CD4-positive, alpha-beta memory T cell (primary cell): ENCODE results near the gene TUBGCP3. TPM values are rescaled to one million over a fixed set of nuclear protein-coding genes. Genes with fewer than 3 reads are reported as not detected.

ENCODE experiments used
- CTCF ChIA-PET: fragments of 350-600 bp; sonication (Branson Sonifier 250); formaldehyde crosslinking; loops from one replicate; lab custom pipeline; 2021; ENCODE audit warnings: inconsistent platforms; ENCODE audit not compliant: partially characterized antibody; lab: Charles Lee
- POLR2A ChIA-PET: fragments of 350-600 bp; sonication (Branson Sonifier 250); formaldehyde crosslinking; loops from one replicate; lab custom pipeline; 2021; ENCODE audit not compliant: partially characterized antibody; lab: Charles Lee
- DNase-seq, 5 donors: peaks; one replicate each; pipeline versions ENCODE4 v3.0.0 to v3.0.0-alpha.2; 2020 to 2022; ENCODE audit warnings: mixed read lengths in 1 of 5
- H3K27ac ChIP-seq: one replicate; pipeline ENCODE4 v1.7.0; 2013; ENCODE audit warnings: low read depth, low read length
- H3K27me3 ChIP-seq: 2 replicates; pipeline ENCODE4 v1.7.0; 2013; ENCODE audit warnings: mild to moderate bottlenecking, low read length, moderate library complexity; ENCODE audit not compliant: insufficient read depth
- H3K36me3 ChIP-seq: 2 replicates; pipeline ENCODE4 v1.7.0; 2013; ENCODE audit warnings: mild to moderate bottlenecking, low read length, moderate library complexity; ENCODE audit not compliant: insufficient read depth
- H3K4me1 ChIP-seq: 2 replicates; pipeline ENCODE4 v1.7.0; 2013; ENCODE audit warnings: mild to moderate bottlenecking, low read length, moderate library complexity; ENCODE audit not compliant: insufficient read depth
- H3K4me3 ChIP-seq, 2 donors: one replicate each; pipeline ENCODE4 v1.7.0; 2013; ENCODE audit warnings: low read length in 2 of 2, mild to moderate bottlenecking in 1 of 2
- H3K9me3 ChIP-seq, 2 donors: one replicate each; pipeline ENCODE4 v1.7.0; 2013; ENCODE audit warnings: low read length in 2 of 2, control low read depth in 1 of 2; ENCODE audit not compliant: control insufficient read depth in 1 of 2
- H3K27ac Mint-ChIP-seq, 7 donors: one replicate each; pipeline ENCODE4 v1.8.0; 2020 to 2021; ENCODE audit warnings: mixed read lengths in 7 of 7, mild to moderate bottlenecking in 6 of 7, inconsistent platforms in 3 of 7, moderate library complexity in 3 of 7
- H3K27me3 Mint-ChIP-seq, 2 donors: one replicate each; pipeline ENCODE4 v1.8.0; 2020 to 2021; ENCODE audit warnings: mixed read lengths in 2 of 2
- H3K36me3 Mint-ChIP-seq, 2 donors: one replicate each; pipeline ENCODE4 v1.8.0; 2020 to 2021; ENCODE audit warnings: mixed read lengths in 2 of 2, inconsistent platforms in 1 of 2, mild to moderate bottlenecking in 1 of 2
- H3K4me1 Mint-ChIP-seq, 4 donors: one replicate each; pipeline ENCODE4 v1.8.0; 2020 to 2021; ENCODE audit warnings: mixed read lengths in 4 of 4, mild to moderate bottlenecking in 1 of 4
- H3K4me3 Mint-ChIP-seq, 8 donors: one replicate each; pipeline ENCODE4 v1.8.0; 2020 to 2021; ENCODE audit warnings: mixed read lengths in 8 of 8, mild to moderate bottlenecking in 7 of 8, moderate library complexity in 6 of 8, inconsistent platforms in 3 of 8
- H3K9me3 Mint-ChIP-seq, 8 donors: one replicate each; pipeline ENCODE4 v1.8.0; 2020 to 2021; ENCODE audit warnings: mixed read lengths in 8 of 8, mild to moderate bottlenecking in 5 of 8, inconsistent platforms in 3 of 8, moderate library complexity in 1 of 8
- intact Hi-C: fragments of 100-400 bp; cut with micrococcal nuclease; formaldehyde crosslinking; loops from one replicate; pipeline ENCODE4 v1.15.1; 2023
- polyA plus RNA-seq, 2 donors: library from polyadenylated mRNA; unstranded; fragments of 300-500 nt; fragmentation: Illumina TruSeq; gene quantifications; one replicate each; pipeline ENCODE4 v1.2.3, GENCODE V29; 2021
- total RNA-seq, 2 experiments: library from RNA; stranded (reverse); gene quantifications; one replicate each; pipeline ENCODE4 v1.2.3, GENCODE V29; 2021

The TUBGCP3 gene
- total and polyA plus RNA-seq, 4 experiments from 2014 or later = 13.1 to 43.7 (median 29.1) TPM

DNA sequence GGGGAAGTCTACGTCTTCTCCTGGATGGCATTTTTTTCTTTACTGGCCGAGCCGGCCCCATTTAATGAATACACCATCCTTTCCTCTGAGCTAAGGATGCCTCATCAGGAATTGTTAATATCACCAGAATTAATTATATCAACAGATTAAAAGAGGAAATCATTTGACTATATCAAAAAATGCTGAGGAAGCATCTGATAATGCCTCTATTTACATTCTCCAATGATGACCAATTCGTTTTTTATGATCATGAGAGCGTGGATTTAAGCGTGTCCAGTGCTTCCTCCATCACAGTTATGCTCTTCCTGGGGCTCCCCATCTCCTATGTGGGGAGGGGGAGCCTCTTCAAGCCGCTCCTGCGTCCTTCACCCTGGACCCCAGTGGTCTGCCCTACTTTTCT, 58.7 kb downstream of the TUBGCP3 start:
- Histone ChIP-seq H3K4me3 (no peak overlapping the region), H3K4me1 (no peaks in the 10 kb centered on the region), H3K27me3 (no peaks in the 10 kb centered on the region), H3K36me3 (no peaks in the 10 kb centered on the region), H3K27ac (no peak overlapping the region), H3K9me3 (no peaks in the 10 kb centered on the region)
- Mint-ChIP-seq H3K9me3 (no peaks in the 10 kb centered on the region), H3K36me3 (peaks cover 0 to 4% of the 10 kb centered on the region in 2 donors), H3K27me3 (no peaks in the 10 kb centered on the region), H3K27ac (no peak overlapping the region), H3K4me1 (peaks cover 0 to 9% (median 1%) of the 10 kb centered on the region in 4 donors), H3K4me3 (no peak overlapping the region)
- intact Hi-C loops = loop anchor here (10.0 kb wide), 1 partner anchor 76 kb away; no protein-coding TSS in a partner anchor
- CTCF ChIA-PET = no interaction called here
- POLR2A ChIA-PET = no interaction called here
- DNase-seq = no peak

DNA sequence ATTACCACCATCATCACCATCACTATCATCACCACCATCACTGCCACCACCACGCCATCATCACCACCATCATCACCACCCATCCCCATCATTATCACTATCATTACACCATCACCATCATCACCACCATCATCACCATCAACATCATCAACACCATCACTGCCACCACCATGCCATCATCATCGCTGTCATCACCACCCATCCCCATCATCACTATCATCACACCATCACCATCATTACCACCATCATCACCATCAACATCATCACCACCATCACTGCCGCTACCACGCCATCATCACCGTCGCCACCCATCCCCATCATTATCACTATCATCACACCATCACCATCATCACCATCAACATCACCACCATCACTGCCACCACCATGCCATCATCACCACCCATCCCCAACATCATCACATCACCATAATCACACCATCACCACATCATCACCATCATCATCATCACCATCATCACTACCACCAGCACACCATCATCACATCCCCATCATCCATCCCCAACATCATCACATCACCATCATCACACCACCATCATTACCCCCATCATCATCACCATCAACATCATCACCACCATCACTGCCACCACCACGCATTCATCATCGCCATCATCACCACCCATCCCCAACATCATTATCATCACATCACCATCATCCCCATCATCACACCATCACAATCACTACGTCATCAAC, 61.7 kb downstream of the TUBGCP3 start:
- Mint-ChIP-seq H3K27ac (no peak overlapping the region), H3K4me3 (no peak overlapping the region), H3K4me1 (no peaks in the 10 kb centered on the region), H3K9me3 (no peaks in the 10 kb centered on the region), H3K36me3 (peaks cover 13 to 16% of the 10 kb centered on the region in 2 donors), H3K27me3 (no peaks in the 10 kb centered on the region)
- peak in 1 of 5 donors; percentile 35 for DNase-seq
- Histone ChIP-seq H3K27ac (no peak overlapping the region), H3K27me3 (no peaks in the 10 kb centered on the region), H3K4me1 (no peaks in the 10 kb centered on the region), H3K4me3 (no peak overlapping the region), H3K9me3 (no peaks in the 10 kb centered on the region), H3K36me3 (no peaks in the 10 kb centered on the region)
- CTCF ChIA-PET = no interaction called here
- POLR2A ChIA-PET = no interaction called here
- intact Hi-C loops = loop anchor here (10.0 kb wide), 1 partner anchor 79 kb away; no protein-coding TSS in a partner anchor

DNA sequence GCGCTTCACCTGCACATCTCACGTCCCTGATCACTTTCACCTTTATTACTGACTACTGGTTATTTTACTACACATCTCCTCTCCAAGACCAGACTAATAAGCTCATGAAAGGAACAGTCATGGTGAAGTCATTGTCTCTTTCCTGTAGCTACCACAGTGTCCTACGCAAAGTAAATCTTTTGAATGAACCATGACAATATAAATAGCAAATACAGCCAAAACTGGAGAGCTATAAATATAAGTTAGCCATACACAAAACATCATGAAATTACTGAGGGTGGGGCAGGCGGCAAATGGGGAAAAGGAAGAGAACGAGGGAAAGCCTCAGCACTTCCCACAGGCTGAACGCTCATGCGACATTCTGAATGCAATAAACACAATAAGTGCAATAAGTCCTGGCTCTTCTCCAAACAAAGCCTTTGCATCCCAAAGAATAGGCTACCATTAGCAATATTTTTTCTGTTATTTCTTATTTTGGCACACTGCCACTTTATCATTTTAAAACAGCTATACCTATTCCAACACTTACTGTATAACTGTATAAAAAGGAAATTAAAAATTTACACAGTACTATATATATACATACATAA, 62.5 kb downstream of the TUBGCP3 start:
- Mint-ChIP-seq H3K4me1 (no peaks in the 10 kb centered on the region), H3K9me3 (no peaks in the 10 kb centered on the region), H3K4me3 (no peak overlapping the region), H3K36me3 (peaks cover 19 to 25% of the 10 kb centered on the region in 2 donors), H3K27me3 (no peaks in the 10 kb centered on the region), H3K27ac (no peak overlapping the region)
- Histone ChIP-seq H3K4me3 (no peak overlapping the region), H3K27me3 (no peaks in the 10 kb centered on the region), H3K36me3 (no peaks in the 10 kb centered on the region), H3K9me3 (no peaks in the 10 kb centered on the region), H3K4me1 (no peaks in the 10 kb centered on the region), H3K27ac (no peak overlapping the region)
- CTCF ChIA-PET = no interaction called here
- no peak for DNase-seq
- intact Hi-C loops = loop anchor here (10.0 kb wide), 1 partner anchor 79 kb away; no protein-coding TSS in a partner anchor
- POLR2A ChIA-PET = no interaction called here

DNA sequence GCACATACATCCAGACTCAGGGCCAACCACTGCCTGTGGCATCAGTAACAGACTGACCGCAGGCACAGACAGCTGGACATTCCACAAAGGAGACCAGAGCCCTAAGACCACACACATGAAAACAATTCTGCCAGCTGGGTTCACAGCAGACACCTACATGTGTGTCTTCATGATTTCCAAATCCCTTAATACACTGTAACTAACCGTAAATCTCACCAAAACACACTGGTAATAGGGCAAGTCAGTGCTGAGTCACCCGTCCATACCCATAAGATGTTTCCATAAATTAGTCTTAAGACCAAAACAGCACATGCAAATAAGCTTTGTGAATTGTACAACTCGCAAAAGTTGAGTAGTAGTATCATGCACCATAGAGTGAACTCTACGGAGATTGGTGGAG, 65.4 kb downstream of the TUBGCP3 start:
- CTCF ChIA-PET = no interaction called here
- Histone ChIP-seq H3K4me1 (no peaks in the 10 kb centered on the region), H3K27ac (no peak overlapping the region), H3K9me3 (no peaks in the 10 kb centered on the region), H3K27me3 (no peaks in the 10 kb centered on the region), H3K4me3 (no peak overlapping the region), H3K36me3 (peaks cover 16% of the 10 kb centered on the region)
- intact Hi-C loops = loop anchor here (10.0 kb wide), 1 partner anchor 82 kb away; no protein-coding TSS in a partner anchor
- H3K9me3 Mint-ChIP-seq = no peaks in the 10 kb centered on the region
- peaks cover 26 to 37% of the 10 kb centered on the region in 2 donors for H3K36me3 Mint-ChIP-seq
- H3K4me3 Mint-ChIP-seq = no peak overlapping the region
- no peak overlapping the region for H3K27ac Mint-ChIP-seq
- H3K27me3 Mint-ChIP-seq = no peaks in the 10 kb centered on the region
- no peak for DNase-seq
- POLR2A ChIA-PET = no interaction called here
- H3K4me1 Mint-ChIP-seq = no peaks in the 10 kb centered on the region

DNA sequence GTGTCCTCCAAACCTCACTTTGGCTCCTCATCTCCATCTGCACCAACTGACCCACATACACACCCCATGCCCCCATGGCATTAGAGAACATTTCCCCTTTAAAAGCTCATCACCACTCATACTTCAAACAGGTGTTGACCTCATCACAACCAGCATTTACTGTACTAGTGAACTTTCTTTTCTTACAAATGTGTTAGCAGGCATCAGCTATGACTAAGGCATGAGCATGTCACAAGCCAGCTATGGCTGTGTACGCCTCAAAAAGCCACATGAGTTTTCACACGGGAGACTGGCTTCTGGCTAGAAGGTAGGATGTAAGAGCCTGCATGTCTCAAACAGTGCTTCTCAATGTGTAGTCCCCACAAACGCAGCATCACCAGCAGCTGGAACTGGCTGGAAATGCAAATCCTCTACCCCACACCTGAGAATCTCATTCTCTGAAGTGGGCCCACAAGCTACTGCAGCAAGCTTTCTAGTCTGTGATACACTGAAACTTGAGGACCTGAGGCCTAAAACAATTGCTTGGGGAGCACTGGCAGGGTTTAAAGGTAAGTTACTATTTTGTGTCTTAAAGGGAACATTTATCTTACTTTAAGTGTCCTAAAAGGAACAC, 66.8 kb downstream of the TUBGCP3 start:
- no peaks in the 10 kb centered on the region for H3K4me1 Mint-ChIP-seq
- intact Hi-C loops = loop anchor here (10.0 kb wide), 1 partner anchor 84 kb away; no protein-coding TSS in a partner anchor
- H3K9me3 Mint-ChIP-seq = no peaks in the 10 kb centered on the region
- peak overlapping the region in 2 of 7 donors; percentile 43 to 60 for H3K27ac Mint-ChIP-seq
- H3K4me1 ChIP-seq = no peaks in the 10 kb centered on the region
- H3K27me3 Mint-ChIP-seq = no peaks in the 10 kb centered on the region
- no peak overlapping the region for H3K4me3 ChIP-seq
- no peak for DNase-seq
- CTCF ChIA-PET = no interaction called here
- H3K36me3 Mint-ChIP-seq = peaks cover 30 to 48% of the 10 kb centered on the region in 2 donors
- H3K27ac ChIP-seq = no peak overlapping the region
- no peak overlapping the region for H3K4me3 Mint-ChIP-seq
- H3K27me3 ChIP-seq = no peaks in the 10 kb centered on the region
- H3K36me3 ChIP-seq = peaks cover 16% of the 10 kb centered on the region
- POLR2A ChIA-PET = no interaction called here
- no peaks in the 10 kb centered on the region for H3K9me3 ChIP-seq

DNA sequence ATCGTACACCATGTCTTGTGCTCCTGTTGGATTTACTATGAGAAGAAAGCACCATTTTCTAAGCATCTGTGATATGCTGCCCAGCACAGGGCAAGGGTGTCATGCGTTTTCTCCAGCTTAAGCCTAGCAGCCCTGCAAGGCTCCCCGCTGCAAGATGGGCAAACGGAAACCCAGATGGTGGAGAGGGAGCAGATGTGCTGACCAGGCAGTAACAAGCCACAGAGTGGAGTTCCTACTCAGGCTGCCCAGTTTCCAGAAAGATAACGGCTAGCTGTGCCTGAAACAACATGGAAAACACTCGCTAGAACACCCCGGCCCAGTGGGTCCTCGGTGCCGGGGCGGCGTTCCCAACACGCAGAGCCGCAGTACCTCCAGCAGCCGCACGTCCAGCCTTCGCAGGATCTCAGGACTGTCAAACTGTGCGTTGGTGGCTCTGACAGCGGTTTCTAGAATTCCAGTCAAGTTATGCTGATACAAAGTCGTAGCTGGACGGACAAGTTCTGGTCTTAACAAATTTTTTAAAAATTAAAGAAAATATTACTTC, 68.4 kb downstream of the TUBGCP3 start:
- no peak overlapping the region for H3K27ac ChIP-seq
- H3K4me1 ChIP-seq = no peaks in the 10 kb centered on the region
- no peaks in the 10 kb centered on the region for H3K27me3 Mint-ChIP-seq
- H3K4me3 Mint-ChIP-seq = no peak overlapping the region
- no peaks in the 10 kb centered on the region for H3K9me3 Mint-ChIP-seq
- ChIA-PET CTCF (interaction anchor here (0.6 kb wide), 1 partner anchor 296 kb away, joined by 4 read pairs; no protein-coding TSS in a partner anchor), POLR2A (no interaction called here)
- intact Hi-C loops = loop anchor here (10.0 kb wide), 1 partner anchor 85 kb away; no protein-coding TSS in a partner anchor
- peaks cover 41 to 60% of the 10 kb centered on the region in 2 donors for H3K36me3 Mint-ChIP-seq
- H3K9me3 ChIP-seq = no peaks in the 10 kb centered on the region
- H3K4me1 Mint-ChIP-seq = no peaks in the 10 kb centered on the region
- H3K27me3 ChIP-seq = no peaks in the 10 kb centered on the region
- no peak overlapping the region for H3K4me3 ChIP-seq
- no peak overlapping the region for H3K27ac Mint-ChIP-seq
- H3K36me3 ChIP-seq = peaks cover 16% of the 10 kb centered on the region
- DNase-seq = no peak

DNA sequence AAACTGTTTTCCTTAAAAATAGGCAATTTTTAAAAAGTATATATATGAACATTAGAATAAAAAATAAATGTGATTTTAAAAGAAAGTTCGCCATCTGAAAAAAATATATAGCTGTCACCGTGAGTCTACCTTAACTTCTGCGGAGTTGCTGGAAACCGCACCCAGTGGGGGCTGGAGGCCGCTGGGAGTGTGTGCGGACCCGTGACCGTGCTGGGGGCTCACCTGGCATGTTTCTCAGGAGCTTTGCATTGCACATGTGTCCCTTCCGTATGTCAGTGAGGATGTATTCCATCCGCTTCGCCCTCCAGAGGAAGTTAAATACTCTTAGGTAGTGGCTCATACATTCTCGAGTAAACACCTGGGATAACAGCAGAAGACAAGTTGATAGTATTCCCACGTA, 71.7 kb downstream of the TUBGCP3 start:
- H3K27me3 Mint-ChIP-seq = no peaks in the 10 kb centered on the region
- no peak overlapping the region for H3K27ac ChIP-seq
- H3K27me3 ChIP-seq = no peaks in the 10 kb centered on the region
- peaks cover 43 to 66% of the 10 kb centered on the region in 2 donors for H3K36me3 Mint-ChIP-seq
- CTCF ChIA-PET = no interaction called here
- H3K9me3 Mint-ChIP-seq = no peaks in the 10 kb centered on the region
- DNase-seq = no peak
- intact Hi-C loops = no loop called here
- H3K4me1 ChIP-seq = no peaks in the 10 kb centered on the region
- H3K36me3 ChIP-seq = peaks cover 25% of the 10 kb centered on the region
- no peak overlapping the region for H3K4me3 Mint-ChIP-seq
- no peaks in the 10 kb centered on the region for H3K9me3 ChIP-seq
- H3K4me1 Mint-ChIP-seq = no peaks in the 10 kb centered on the region
- H3K4me3 ChIP-seq = no peak overlapping the region
- POLR2A ChIA-PET = no interaction called here
- H3K27ac Mint-ChIP-seq = no peak overlapping the region
